OCI-LY1 (cell line): ENCODE data around the gene SUGCT.

Source experiments
- H2AFZ ChIP-seq: fragments of 200-600 bp; sonication (generic), shearing (Covaris generic); 2 replicates; pipeline ENCODE4 v1.6.0; 2014; ENCODE audit warnings: antibody characterized with exemption, mild to moderate bottlenecking, low read length
- H3F3A ChIP-seq: fragments of 200-600 bp; sonication (generic), shearing (Covaris generic); 2 replicates; pipeline ENCODE4 v1.6.0; 2014; ENCODE audit warnings: mild to moderate bottlenecking, antibody characterized with exemption, low read length, moderate library complexity; ENCODE audit not compliant: insufficient read depth
- H3K27ac ChIP-seq: fragments of 200-600 bp; sonication (generic); 2 replicates; pipeline ENCODE4 v1.5.1; 2014; ENCODE audit warnings: low read length, mixed run types, mild to moderate bottlenecking, low read depth; ENCODE audit not compliant: poor library complexity, severe bottlenecking
- H3K27me3 ChIP-seq: fragments of 200-600 bp; sonication (generic); 2 replicates; pipeline ENCODE4 v1.6.0; 2014; ENCODE audit warnings: antibody characterized with exemption, mild to moderate bottlenecking, low read length, moderate library complexity; ENCODE audit not compliant: insufficient read depth
- H3K36me3 ChIP-seq: fragments of 200-600 bp; sonication (generic); 2 replicates; pipeline ENCODE4 v1.6.1; 2014; ENCODE audit warnings: mild to moderate bottlenecking, antibody characterized with exemption, low read length, moderate library complexity, mixed read lengths; ENCODE audit not compliant: insufficient read depth
- H3K4me1 ChIP-seq: fragments of 200-600 bp; sonication (generic); 2 replicates; pipeline ENCODE4 v1.5.1; 2014; ENCODE audit warnings: mild to moderate bottlenecking, low read length, moderate library complexity; ENCODE audit not compliant: insufficient read depth, severe bottlenecking
- H3K4me2 ChIP-seq: fragments of 200-600 bp; sonication (generic), shearing (Covaris generic); 2 replicates; pipeline ENCODE4 v1.6.1; 2014; ENCODE audit warnings: low read length
- H3K4me3 ChIP-seq: fragments of 200-600 bp; sonication (generic); 2 replicates; pipeline ENCODE4 v1.5.1; 2014; ENCODE audit warnings: low read length, low read depth, mild to moderate bottlenecking, mixed read lengths; ENCODE audit not compliant: poor library complexity, severe bottlenecking
- H3K79me2 ChIP-seq: fragments of 200-600 bp; shearing (Covaris generic); 2 replicates; pipeline ENCODE4 v1.6.1; 2016; ENCODE audit warnings: mixed run types, low read length, mixed read lengths; ENCODE audit not compliant: insufficient read depth
- H3K9ac ChIP-seq: fragments of 200-600 bp; sonication (generic), shearing (Covaris generic); 2 replicates; pipeline ENCODE4 v1.6.1; 2014; ENCODE audit warnings: mild to moderate bottlenecking, low read length, mixed read lengths
- H3K9me2 ChIP-seq: fragments of 200-600 bp; sonication (generic), shearing (Covaris generic); 2 replicates; pipeline ENCODE4 v1.6.1; 2014; ENCODE audit warnings: low read depth, mild to moderate bottlenecking, low read length, mixed read lengths
- H3K9me3 ChIP-seq: fragments of 200-600 bp; shearing (Covaris generic); 2 replicates; pipeline ENCODE4 v1.6.1; 2014; ENCODE audit warnings: low read length, mixed read lengths
- H4K20me1 ChIP-seq: fragments of 200-600 bp; sonication (generic), shearing (Covaris generic); 2 replicates; pipeline ENCODE4 v1.6.0; 2016; ENCODE audit warnings: mild to moderate bottlenecking, low read length; ENCODE audit not compliant: insufficient read depth
- EZH2 ChIP-seq: fragments of 200-600 bp; sonication (generic), shearing (Covaris generic); IDR thresholded peaks from 2 replicates; pipeline ENCODE4 v1.8.0; 2017; ENCODE audit warnings: borderline replicate concordance, mixed run types, mild to moderate bottlenecking, antibody characterized with exemption, low read length, moderate library complexity, mixed read lengths
- TF ChIP-seq, protein P1 (sequence below): fragments of 200-600 bp; sonication (generic), shearing (Covaris generic); IDR thresholded peaks from 2 replicates; pipeline ENCODE4 v1.5.1; 2017; ENCODE audit warnings: mild to moderate bottlenecking, antibody characterized with exemption, low read length, moderate library complexity, mixed read lengths

SUGCT gene

DNA sequence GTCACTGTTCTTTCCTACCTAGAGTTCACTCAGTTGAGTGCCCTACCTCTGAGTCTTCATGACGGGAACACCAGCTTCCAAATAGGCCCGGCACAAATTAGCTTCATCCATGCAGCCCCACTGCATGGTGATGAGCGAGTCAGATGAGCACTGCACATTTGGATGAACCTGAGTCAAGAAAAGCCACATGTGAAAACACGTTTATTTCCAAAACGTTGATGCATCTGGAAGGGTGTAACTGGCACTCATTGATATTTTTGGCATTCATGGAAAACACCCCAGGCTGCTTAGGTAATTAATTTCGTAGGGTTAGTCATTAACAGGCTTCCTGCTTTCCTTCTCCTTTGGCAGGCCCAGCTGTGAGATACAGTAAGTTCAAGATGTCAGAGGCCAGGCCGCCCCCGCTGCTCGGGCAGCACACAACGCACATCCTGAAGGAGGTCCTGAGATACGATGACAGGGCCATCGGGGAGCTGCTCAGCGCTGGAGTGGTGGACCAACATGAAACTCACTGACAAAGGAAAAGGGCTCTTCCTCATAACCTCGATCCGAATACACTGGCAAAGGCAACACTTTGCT, 725.2 kb downstream of the SUGCT start:
- Histone ChIP-seq H3K27me3 (no peaks in the 10 kb centered on the region), H3K27ac (no peak overlapping the region), H3K4me3 (no peak overlapping the region), H2AFZ (no peak overlapping the region), H3K9me2 (no peaks in the 10 kb centered on the region), H3K4me2 (no peak overlapping the region), H4K20me1 (no peaks in the 10 kb centered on the region), H3K9ac (no peak overlapping the region), H3K9me3 (no peaks in the 10 kb centered on the region; the same call in 1 of the 2 replicates), H3K36me3 (no peaks in the 10 kb centered on the region), H3K79me2 (no peaks in the 10 kb centered on the region), H3F3A (no peaks in the 10 kb centered on the region), H3K4me1 (peaks cover 1% of the 10 kb centered on the region)
- no peak for TF ChIP-seq EZH2
- TF ChIP-seq, protein P1, sequence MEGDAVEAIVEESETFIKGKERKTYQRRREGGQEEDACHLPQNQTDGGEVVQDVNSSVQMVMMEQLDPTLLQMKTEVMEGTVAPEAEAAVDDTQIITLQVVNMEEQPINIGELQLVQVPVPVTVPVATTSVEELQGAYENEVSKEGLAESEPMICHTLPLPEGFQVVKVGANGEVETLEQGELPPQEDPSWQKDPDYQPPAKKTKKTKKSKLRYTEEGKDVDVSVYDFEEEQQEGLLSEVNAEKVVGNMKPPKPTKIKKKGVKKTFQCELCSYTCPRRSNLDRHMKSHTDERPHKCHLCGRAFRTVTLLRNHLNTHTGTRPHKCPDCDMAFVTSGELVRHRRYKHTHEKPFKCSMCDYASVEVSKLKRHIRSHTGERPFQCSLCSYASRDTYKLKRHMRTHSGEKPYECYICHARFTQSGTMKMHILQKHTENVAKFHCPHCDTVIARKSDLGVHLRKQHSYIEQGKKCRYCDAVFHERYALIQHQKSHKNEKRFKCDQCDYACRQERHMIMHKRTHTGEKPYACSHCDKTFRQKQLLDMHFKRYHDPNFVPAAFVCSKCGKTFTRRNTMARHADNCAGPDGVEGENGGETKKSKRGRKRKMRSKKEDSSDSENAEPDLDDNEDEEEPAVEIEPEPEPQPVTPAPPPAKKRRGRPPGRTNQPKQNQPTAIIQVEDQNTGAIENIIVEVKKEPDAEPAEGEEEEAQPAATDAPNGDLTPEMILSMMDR, result no peak

DNA sequence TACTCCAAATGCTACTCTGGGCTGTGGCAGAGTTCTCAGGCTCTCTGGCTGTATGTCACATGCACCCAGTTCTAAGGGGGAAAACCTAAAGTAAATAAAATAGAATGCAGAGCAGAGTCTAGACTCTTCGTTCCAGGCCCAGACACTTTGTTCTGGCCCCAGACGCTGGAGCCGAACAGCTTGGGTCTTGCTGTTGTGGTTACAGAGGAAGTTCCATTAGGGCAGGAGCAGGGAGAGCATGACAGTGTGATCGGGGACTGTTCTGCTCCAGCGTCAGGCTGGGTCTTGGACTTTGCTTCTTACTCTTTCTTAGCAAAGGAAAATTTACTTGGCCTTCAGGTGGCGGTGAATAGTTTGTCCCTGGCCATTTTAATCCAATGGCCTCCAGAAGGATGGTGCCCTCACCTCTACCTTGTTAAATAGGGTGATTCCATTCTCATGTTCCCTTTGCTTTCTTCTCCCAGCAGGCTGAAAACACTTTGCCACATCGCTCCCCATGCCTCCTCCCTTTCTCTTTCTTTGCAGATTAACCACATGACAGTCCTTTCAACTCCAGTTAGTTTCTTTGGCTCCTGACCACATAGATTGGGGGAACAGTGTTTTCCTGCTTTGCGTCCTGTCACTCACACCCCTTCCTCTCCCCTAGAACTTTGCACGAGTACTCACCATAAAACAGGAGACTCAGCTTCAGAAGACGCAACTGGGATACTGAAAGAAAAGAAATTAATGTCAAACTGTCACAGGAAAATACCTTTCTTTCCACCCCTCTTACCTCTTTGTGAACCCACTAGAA, 730.8 kb downstream of the SUGCT start:
- Histone ChIP-seq H3K9ac (no peak overlapping the region), H3K36me3 (no peaks in the 10 kb centered on the region), H3K9me3 (no peaks in the 10 kb centered on the region), H3K4me2 (peak overlapping the region; percentile 14; the same call in 1 of the 2 replicates), H3K79me2 (no peaks in the 10 kb centered on the region), H3K4me3 (no peak overlapping the region), H3F3A (no peaks in the 10 kb centered on the region), H3K9me2 (no peaks in the 10 kb centered on the region), H3K27me3 (no peaks in the 10 kb centered on the region), H3K4me1 (peaks cover 8% of the 10 kb centered on the region), H2AFZ (no peak overlapping the region), H4K20me1 (no peaks in the 10 kb centered on the region), H3K27ac (no peak overlapping the region)
- no peak for TF ChIP-seq EZH2
- TF ChIP-seq, protein P1, result no peak

DNA sequence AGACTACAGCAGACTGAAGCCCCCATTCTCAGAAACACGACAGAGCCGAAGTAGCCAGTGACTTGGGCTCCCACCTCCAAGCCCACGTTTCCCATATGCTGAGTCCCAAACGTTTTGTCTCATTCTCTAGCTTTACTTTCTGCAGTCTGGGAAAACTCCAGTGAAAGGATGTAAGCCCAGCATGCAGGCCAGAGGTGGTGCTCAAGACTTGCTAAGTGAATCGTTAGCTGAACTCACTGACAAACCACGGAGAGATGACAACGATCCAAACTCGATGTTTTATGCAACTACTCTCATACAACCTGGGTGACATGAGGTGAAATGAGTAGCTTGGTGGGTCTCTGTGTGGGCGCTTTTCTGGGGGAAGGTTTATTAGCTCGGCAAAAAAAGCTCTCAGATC, 731.8 kb downstream of the SUGCT start:
- TF ChIP-seq EZH2, result no peak
- TF ChIP-seq, protein P1, result no peak
- H3F3A ChIP-seq, result no peaks in the 10 kb centered on the region
- no peak overlapping the region for H3K27ac ChIP-seq
- H3K9ac ChIP-seq, result no peak overlapping the region
- H2AFZ ChIP-seq, result no peak overlapping the region
- H3K9me2 ChIP-seq, result no peaks in the 10 kb centered on the region
- no peaks in the 10 kb centered on the region for H4K20me1 ChIP-seq
- no peaks in the 10 kb centered on the region for H3K9me3 ChIP-seq
- peaks cover 8% of the 10 kb centered on the region for H3K4me1 ChIP-seq
- H3K27me3 ChIP-seq, result no peaks in the 10 kb centered on the region
- H3K4me2 ChIP-seq, result no peak overlapping the region
- H3K4me3 ChIP-seq, result no peak overlapping the region
- no peaks in the 10 kb centered on the region for H3K36me3 ChIP-seq
- no peaks in the 10 kb centered on the region for H3K79me2 ChIP-seq
